ENCODE data around the gene AADACL2.

AADACL2 gene, protein sequence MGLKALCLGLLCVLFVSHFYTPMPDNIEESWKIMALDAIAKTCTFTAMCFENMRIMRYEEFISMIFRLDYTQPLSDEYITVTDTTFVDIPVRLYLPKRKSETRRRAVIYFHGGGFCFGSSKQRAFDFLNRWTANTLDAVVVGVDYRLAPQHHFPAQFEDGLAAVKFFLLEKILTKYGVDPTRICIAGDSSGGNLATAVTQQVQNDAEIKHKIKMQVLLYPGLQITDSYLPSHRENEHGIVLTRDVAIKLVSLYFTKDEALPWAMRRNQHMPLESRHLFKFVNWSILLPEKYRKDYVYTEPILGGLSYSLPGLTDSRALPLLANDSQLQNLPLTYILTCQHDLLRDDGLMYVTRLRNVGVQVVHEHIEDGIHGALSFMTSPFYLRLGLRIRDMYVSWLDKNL
- total RNA-seq, result 0 reads per million in 3 donors

DNA sequence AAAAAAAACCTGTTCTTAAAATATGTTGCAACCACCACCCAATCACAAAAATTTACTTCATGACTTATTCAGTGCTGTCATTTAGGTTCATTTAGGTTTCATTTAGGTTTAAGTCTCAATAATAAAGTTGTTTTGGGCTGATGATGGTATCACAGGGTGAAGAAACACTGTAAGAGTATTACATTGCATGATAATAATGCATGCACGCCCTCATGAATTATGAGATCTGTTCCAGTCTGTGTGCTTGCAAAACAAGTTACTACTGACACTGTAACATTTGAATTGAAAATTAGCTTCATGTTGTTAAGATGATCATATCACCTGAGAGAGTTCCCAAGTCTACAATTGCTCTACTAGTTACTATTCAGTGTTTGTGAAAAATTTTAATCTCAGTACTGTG lies at the start of gene AADACL2:
Gene AADACL2, plus strand, starts transcription at position 315 of the 400 bp plus-strand sequence. CDS start 109 bp downstream, outside the sequence.
- no peaks in the 10 kb centered on the region for H3K9me3 ChIP-seq (ENCODE audit: control insufficient read depth, low read length)
- no peak within 1 kb of the TSS for H3K4me3 ChIP-seq (ENCODE audit: insufficient read depth, low read depth, low read length, poor library complexity, severe bottlenecking)
- H3K4me1 ChIP-seq (ENCODE audit: control insufficient read depth, insufficient read depth, low read length, poor library complexity, severe bottlenecking), result no peaks in the 10 kb centered on the region
- DNase-seq, result no peak
- H3K27me3 ChIP-seq (replicated peaks; ENCODE audit: control insufficient read depth, insufficient read depth, low read length, poor library complexity, severe bottlenecking), result no peaks in the 10 kb centered on the region
- no peaks in the 10 kb centered on the region for H3K36me3 ChIP-seq (ENCODE audit: control insufficient read depth, insufficient read depth, low read length)
- no peak within 1 kb of the TSS for H3K27ac ChIP-seq (ENCODE audit: insufficient read depth, low read length, poor library complexity, severe bottlenecking)

DNA sequence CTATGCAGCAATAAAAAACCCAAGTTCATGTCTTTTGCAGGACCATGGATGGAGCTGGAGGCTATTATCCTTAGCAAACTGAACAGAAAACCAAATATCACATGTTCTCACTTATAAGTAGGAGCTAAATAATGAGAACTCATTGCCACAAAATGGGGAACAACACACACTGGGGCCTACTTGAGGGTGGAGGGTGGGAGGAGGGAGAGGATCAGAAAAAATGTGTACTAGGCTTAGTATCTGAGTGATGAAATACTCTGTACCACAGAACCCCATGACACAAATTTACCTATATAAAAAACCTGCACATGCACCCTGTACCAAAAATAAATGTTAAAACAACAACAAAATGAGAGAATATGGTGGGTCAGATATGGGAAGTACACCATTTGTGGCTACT lies 49.6 kb upstream of the AADACL2 start:
- Histone ChIP-seq H3K27me3 (replicated peaks; ENCODE audit: control insufficient read depth, insufficient read depth, low read length, poor library complexity, severe bottlenecking) (no peaks in the 10 kb centered on the region), H3K4me3 (ENCODE audit: insufficient read depth, low read depth, low read length, poor library complexity, severe bottlenecking) (no peak overlapping the region), H3K36me3 (ENCODE audit: control insufficient read depth, insufficient read depth, low read length) (no peaks in the 10 kb centered on the region), H3K4me1 (ENCODE audit: control insufficient read depth, insufficient read depth, low read length, poor library complexity, severe bottlenecking) (no peaks in the 10 kb centered on the region), H3K9me3 (ENCODE audit: control insufficient read depth, low read length) (no peaks in the 10 kb centered on the region), H3K27ac (ENCODE audit: insufficient read depth, low read length, poor library complexity, severe bottlenecking) (no peak overlapping the region)
- no peak for DNase-seq

DNA sequence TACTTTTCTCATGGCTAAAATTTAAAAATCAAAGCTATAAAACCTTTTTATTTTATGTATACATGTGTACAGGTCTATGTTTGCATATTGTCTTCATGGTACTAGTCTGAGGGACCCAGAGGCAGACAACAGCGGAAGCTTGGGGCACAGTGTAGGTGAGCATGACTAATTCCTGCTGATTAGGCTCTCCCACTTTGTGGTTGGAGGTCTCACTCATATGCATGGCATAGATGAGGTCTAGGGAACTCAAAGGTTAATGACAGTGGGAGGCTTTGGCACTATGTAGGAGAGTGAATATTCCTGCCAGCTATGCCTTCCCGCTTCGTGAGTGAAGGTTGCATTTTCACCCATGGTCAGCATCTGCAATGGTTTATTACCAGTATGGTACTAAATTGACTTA lies 47.5 kb upstream of the AADACL2 start:
- H3K36me3 ChIP-seq (ENCODE audit: control insufficient read depth, insufficient read depth, low read length), result no peaks in the 10 kb centered on the region
- DNase-seq, result no peak
- no peak overlapping the region for H3K27ac ChIP-seq (ENCODE audit: insufficient read depth, low read length, poor library complexity, severe bottlenecking)
- H3K4me3 ChIP-seq (ENCODE audit: insufficient read depth, low read depth, low read length, poor library complexity, severe bottlenecking), result no peak overlapping the region
- no peaks in the 10 kb centered on the region for H3K4me1 ChIP-seq (ENCODE audit: control insufficient read depth, insufficient read depth, low read length, poor library complexity, severe bottlenecking)
- H3K27me3 ChIP-seq (replicated peaks; ENCODE audit: control insufficient read depth, insufficient read depth, low read length, poor library complexity, severe bottlenecking), result no peaks in the 10 kb centered on the region
- no peaks in the 10 kb centered on the region for H3K9me3 ChIP-seq (ENCODE audit: control insufficient read depth, low read length)

DNA sequence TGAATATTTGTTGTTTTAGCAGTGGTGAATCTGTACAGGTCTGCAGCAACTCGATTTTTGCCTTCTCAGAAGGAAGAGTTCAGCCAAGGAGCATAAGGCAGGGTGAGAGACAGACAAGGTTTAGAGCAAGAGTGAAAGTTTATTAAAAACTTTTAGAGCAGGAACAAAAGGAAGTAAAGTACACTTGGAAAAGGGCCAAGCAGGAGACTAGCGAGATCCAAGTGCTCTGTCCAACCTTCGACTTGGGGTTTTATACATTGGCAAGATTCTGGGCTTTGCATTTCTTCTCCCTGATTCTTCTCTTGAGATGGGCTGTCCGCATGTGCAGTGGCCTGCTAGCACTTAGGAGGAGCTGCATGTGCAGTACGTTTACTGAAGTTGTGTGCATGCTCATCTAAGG lies 46.7 kb upstream of the AADACL2 start:
- no peaks in the 10 kb centered on the region for H3K27me3 ChIP-seq (replicated peaks; ENCODE audit: control insufficient read depth, insufficient read depth, low read length, poor library complexity, severe bottlenecking)
- H3K9me3 ChIP-seq (ENCODE audit: control insufficient read depth, low read length), result no peaks in the 10 kb centered on the region
- H3K4me3 ChIP-seq (ENCODE audit: insufficient read depth, low read depth, low read length, poor library complexity, severe bottlenecking), result no peak overlapping the region
- H3K4me1 ChIP-seq (ENCODE audit: control insufficient read depth, insufficient read depth, low read length, poor library complexity, severe bottlenecking), result no peaks in the 10 kb centered on the region
- no peak overlapping the region for H3K27ac ChIP-seq (ENCODE audit: insufficient read depth, low read length, poor library complexity, severe bottlenecking)
- no peaks in the 10 kb centered on the region for H3K36me3 ChIP-seq (ENCODE audit: control insufficient read depth, insufficient read depth, low read length)
- no peak for DNase-seq

DNA sequence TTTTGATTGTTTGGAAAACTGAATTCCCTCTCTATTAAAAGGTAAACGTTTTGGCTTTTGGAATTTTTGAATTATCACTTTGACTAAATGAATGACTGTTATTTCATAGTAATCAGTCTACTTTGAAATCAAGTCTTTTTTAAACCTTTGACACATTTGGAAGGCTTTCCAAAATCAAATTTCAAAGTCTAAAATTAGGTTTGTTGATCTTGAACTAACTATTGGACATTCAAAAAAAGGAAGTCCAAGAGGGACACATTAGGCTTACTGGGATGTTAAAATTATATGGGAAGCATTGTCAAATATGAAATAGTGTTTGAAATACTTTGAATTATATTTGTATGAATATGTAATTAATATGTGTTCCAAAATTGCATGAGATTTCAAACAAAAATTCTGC lies 45.2 kb upstream of the AADACL2 start:
- Histone ChIP-seq H3K27ac (ENCODE audit: insufficient read depth, low read length, poor library complexity, severe bottlenecking) (no peak overlapping the region), H3K4me3 (ENCODE audit: insufficient read depth, low read depth, low read length, poor library complexity, severe bottlenecking) (no peak overlapping the region), H3K36me3 (ENCODE audit: control insufficient read depth, insufficient read depth, low read length) (no peaks in the 10 kb centered on the region), H3K4me1 (ENCODE audit: control insufficient read depth, insufficient read depth, low read length, poor library complexity, severe bottlenecking) (no peaks in the 10 kb centered on the region), H3K9me3 (ENCODE audit: control insufficient read depth, low read length) (no peaks in the 10 kb centered on the region), H3K27me3 (replicated peaks; ENCODE audit: control insufficient read depth, insufficient read depth, low read length, poor library complexity, severe bottlenecking) (no peaks in the 10 kb centered on the region)
- no peak for DNase-seq

DNA sequence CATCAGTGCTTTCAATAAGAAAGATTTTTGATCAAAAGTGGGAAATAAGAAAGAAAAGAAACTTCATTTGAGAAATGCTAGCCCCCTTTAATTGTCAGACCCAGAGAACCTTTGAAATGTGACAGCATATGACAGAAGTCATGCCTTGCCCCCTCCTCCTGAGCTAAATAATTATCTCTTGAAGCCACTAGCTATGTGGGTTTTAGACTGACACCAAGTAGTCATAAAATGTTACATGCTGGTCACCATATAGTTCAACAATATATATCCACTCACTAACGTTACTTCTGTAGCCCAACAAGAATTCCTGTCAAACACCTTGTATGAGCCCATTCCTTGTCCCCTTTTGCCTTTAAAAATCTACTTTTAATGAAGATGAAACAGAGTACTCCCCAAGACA lies 43.1 kb upstream of the AADACL2 start:
- Histone ChIP-seq H3K4me1 (ENCODE audit: control insufficient read depth, insufficient read depth, low read length, poor library complexity, severe bottlenecking) (no peaks in the 10 kb centered on the region), H3K9me3 (ENCODE audit: control insufficient read depth, low read length) (no peaks in the 10 kb centered on the region), H3K4me3 (ENCODE audit: insufficient read depth, low read depth, low read length, poor library complexity, severe bottlenecking) (no peak overlapping the region), H3K27me3 (replicated peaks; ENCODE audit: control insufficient read depth, insufficient read depth, low read length, poor library complexity, severe bottlenecking) (no peaks in the 10 kb centered on the region), H3K36me3 (ENCODE audit: control insufficient read depth, insufficient read depth, low read length) (no peaks in the 10 kb centered on the region), H3K27ac (ENCODE audit: insufficient read depth, low read length, poor library complexity, severe bottlenecking) (no peak overlapping the region)
- no peak for DNase-seq

DNA sequence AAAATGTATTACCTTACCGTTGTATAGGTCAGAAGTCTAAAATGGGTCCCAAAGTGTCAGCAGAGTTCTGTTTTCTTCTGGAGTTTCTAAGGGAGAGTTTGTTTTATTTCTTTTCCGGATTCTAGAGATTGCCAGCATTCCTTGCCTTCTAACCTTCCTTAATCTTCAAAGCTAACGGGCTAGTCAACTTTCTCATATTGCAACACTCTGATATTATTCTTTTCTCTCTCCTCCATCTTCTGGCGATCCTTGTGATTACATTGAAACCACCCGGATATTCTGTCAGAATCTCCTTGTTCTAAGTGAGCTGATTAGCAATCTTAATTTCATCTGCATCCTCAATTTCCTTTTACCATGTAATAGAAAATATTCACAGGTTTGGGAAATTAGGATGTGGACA lies 36.2 kb upstream of the AADACL2 start:
- no peak overlapping the region for H3K4me3 ChIP-seq (ENCODE audit: insufficient read depth, low read depth, low read length, poor library complexity, severe bottlenecking)
- no peaks in the 10 kb centered on the region for H3K9me3 ChIP-seq (ENCODE audit: control insufficient read depth, low read length)
- H3K27ac ChIP-seq (ENCODE audit: insufficient read depth, low read length, poor library complexity, severe bottlenecking), result no peak overlapping the region
- no peaks in the 10 kb centered on the region for H3K27me3 ChIP-seq (replicated peaks; ENCODE audit: control insufficient read depth, insufficient read depth, low read length, poor library complexity, severe bottlenecking)
- no peaks in the 10 kb centered on the region for H3K36me3 ChIP-seq (ENCODE audit: control insufficient read depth, insufficient read depth, low read length)
- DNase-seq, result no peak
- H3K4me1 ChIP-seq (ENCODE audit: control insufficient read depth, insufficient read depth, low read length, poor library complexity, severe bottlenecking), result no peaks in the 10 kb centered on the region

DNA sequence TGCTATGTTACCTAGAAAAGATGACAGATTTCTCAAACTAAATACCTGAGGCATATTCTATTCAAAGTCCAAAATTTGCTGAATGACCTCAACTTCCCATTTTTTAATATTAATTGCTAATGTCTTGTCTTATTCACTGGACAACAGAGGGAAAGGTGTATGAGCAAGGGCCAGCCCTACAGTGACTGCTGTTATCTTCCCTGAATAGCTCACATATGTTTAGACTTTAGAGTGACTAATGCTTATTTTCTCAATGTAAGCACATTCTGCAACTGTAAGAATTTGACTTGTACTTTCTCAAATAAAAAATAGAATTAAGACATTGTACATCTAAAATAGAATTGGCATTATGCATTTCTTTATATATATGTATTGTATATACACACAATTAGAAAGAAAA lies 26.5 kb upstream of the AADACL2 start:
- Histone ChIP-seq H3K4me1 (ENCODE audit: control insufficient read depth, insufficient read depth, low read length, poor library complexity, severe bottlenecking) (no peaks in the 10 kb centered on the region), H3K27me3 (replicated peaks; ENCODE audit: control insufficient read depth, insufficient read depth, low read length, poor library complexity, severe bottlenecking) (no peaks in the 10 kb centered on the region), H3K9me3 (ENCODE audit: control insufficient read depth, low read length) (no peaks in the 10 kb centered on the region), H3K27ac (ENCODE audit: insufficient read depth, low read length, poor library complexity, severe bottlenecking) (no peak overlapping the region), H3K36me3 (ENCODE audit: control insufficient read depth, insufficient read depth, low read length) (no peaks in the 10 kb centered on the region), H3K4me3 (ENCODE audit: insufficient read depth, low read depth, low read length, poor library complexity, severe bottlenecking) (no peak overlapping the region)
- DNase-seq, result no peak

DNA sequence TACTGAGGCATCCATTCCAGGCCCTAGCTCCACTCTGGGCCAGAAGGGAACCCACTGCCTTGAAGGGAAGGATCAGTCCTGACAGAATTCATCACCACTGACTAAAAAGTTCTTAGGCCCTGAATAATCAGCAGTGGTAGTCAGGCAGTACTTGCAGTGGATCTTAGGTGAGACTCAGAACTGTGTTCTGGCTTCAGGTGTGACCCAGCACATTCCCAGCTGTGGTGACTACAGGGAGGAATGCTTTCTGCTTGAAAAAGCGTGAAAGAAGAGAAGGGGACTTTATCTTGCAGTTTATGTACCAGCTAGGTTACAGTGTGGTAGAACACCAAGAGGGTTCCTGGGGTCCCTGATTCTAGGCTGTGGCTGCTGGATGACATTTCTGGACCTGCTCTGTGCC lies 24.9 kb upstream of the AADACL2 start:
- Histone ChIP-seq H3K4me3 (ENCODE audit: insufficient read depth, low read depth, low read length, poor library complexity, severe bottlenecking) (no peak overlapping the region), H3K36me3 (ENCODE audit: control insufficient read depth, insufficient read depth, low read length) (no peaks in the 10 kb centered on the region), H3K9me3 (ENCODE audit: control insufficient read depth, low read length) (no peaks in the 10 kb centered on the region), H3K27me3 (replicated peaks; ENCODE audit: control insufficient read depth, insufficient read depth, low read length, poor library complexity, severe bottlenecking) (no peaks in the 10 kb centered on the region), H3K27ac (ENCODE audit: insufficient read depth, low read length, poor library complexity, severe bottlenecking) (no peak overlapping the region), H3K4me1 (ENCODE audit: control insufficient read depth, insufficient read depth, low read length, poor library complexity, severe bottlenecking) (no peaks in the 10 kb centered on the region)
- no peak for DNase-seq

DNA sequence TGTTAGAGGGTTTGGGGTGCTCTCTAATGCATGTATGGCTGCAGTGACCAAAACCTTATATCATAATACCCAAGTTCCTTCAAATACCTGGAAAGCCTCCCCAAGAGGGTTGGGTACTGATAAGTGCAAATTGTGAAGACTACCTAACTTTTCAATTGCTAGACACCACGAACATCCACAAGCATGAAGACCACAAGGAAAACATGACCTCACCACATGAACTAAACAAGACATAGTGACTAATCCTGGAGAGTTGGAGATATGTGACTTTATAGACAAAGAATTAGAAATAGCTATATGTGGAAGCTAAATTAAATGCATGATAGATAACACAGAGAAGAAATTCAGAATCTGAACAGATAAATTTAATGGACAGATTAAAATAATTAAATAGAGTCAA lies 23.9 kb upstream of the AADACL2 start:
- no peaks in the 10 kb centered on the region for H3K36me3 ChIP-seq (ENCODE audit: control insufficient read depth, insufficient read depth, low read length)
- no peaks in the 10 kb centered on the region for H3K9me3 ChIP-seq (ENCODE audit: control insufficient read depth, low read length)
- no peak for DNase-seq
- H3K27ac ChIP-seq (ENCODE audit: insufficient read depth, low read length, poor library complexity, severe bottlenecking), result no peak overlapping the region
- no peaks in the 10 kb centered on the region for H3K27me3 ChIP-seq (replicated peaks; ENCODE audit: control insufficient read depth, insufficient read depth, low read length, poor library complexity, severe bottlenecking)
- no peaks in the 10 kb centered on the region for H3K4me1 ChIP-seq (ENCODE audit: control insufficient read depth, insufficient read depth, low read length, poor library complexity, severe bottlenecking)
- no peak overlapping the region for H3K4me3 ChIP-seq (ENCODE audit: insufficient read depth, low read depth, low read length, poor library complexity, severe bottlenecking)
